Activated naive CD4-positive, alpha-beta T cell treated with anti-CD3 and anti-CD28 coated beads, Interleukin-2, amount 50 U/mL, for 72 hours (primary cell): ENCODE results near the gene NUP155. TPM values are rescaled to one million over a fixed set of nuclear protein-coding genes. Genes with fewer than 3 reads are reported as not detected.
"Not testable (repeated sequence)": the region's sequence is repeated elsewhere in the genome, so short reads cannot be mapped to it uniquely, and the experiment has no call there.

Source experiments
- ATAC-seq, 2 donors: fragments of 150-1000 bp; cut with Tn5 transposase; 2 replicates each; pipeline ENCODE4 v1.10.0; 2021; ENCODE audit warnings: mild to moderate bottlenecking in 2 of 2, moderate library complexity in 2 of 2
- DNase-seq, 2 donors: peaks; one replicate each; pipeline ENCODE4 v3.0.0; 2021 to 2022; ENCODE audit warnings: low spot score in 2 of 2
- H3K27ac Mint-ChIP-seq, 2 donors: one replicate each; pipeline ENCODE4 v1.8.0; 2022; ENCODE audit warnings: mild to moderate bottlenecking in 2 of 2, mixed read lengths in 2 of 2
- H3K36me3 Mint-ChIP-seq, 2 donors: one replicate each; pipeline ENCODE4 v1.8.0; 2022; ENCODE audit warnings: mixed read lengths in 2 of 2
- H3K9me3 Mint-ChIP-seq, 2 donors: one replicate each; pipeline ENCODE4 v1.8.0; 2022; ENCODE audit warnings: mixed read lengths in 2 of 2
- total RNA-seq, 2 donors: library from RNA; stranded (reverse); gene quantifications; one replicate each; pipeline ENCODE4 v1.2.3, GENCODE V29; 2022

The NUP155 gene
- total RNA-seq: 10 to 100 TPM; 78.4 to 90.6 TPM

GRCh38 chr5:37370864-37371726 lies at the start of gene NUP155:
TSS of gene NUP155 (minus strand) at chr5:37371106. CDS start at chr5:37370977, 129 bp downstream.
- ATAC-seq (peak; percentile 96 to 98), DNase-seq (peak; percentile 83 to 89)
- H3K36me3 Mint-ChIP-seq: peaks cover 24 to 25% of the 10 kb centered on the region in 2 donors
- H3K27ac Mint-ChIP-seq: peak within 1 kb of the TSS; percentile 92 to 98
- H3K9me3 Mint-ChIP-seq: no peaks in the 10 kb centered on the region

GRCh38 chr5:37417347-37417746 lies 46.4 kb upstream of the NUP155 start:
- Mint-ChIP-seq H3K9me3 (no peaks in the 10 kb centered on the region), H3K27ac (no peak overlapping the region), H3K36me3 (no peaks in the 10 kb centered on the region)
- DNase-seq (no peak), ATAC-seq (no peak)

- ATAC-seq, H3K9me3 Mint-ChIP-seq, H3K27ac Mint-ChIP-seq: not testable (repeated sequence)
Measured at GRCh38 chr5:37415456-37415855, 44.5 kb upstream of the NUP155 start.

GRCh38 chr5:37412515-37412914 lies 41.6 kb upstream of the NUP155 start:
- Mint-ChIP-seq H3K27ac (no peak overlapping the region), H3K9me3 (no peaks in the 10 kb centered on the region), H3K36me3 (no peaks in the 10 kb centered on the region)
- peak in 1 of 2 donors; percentile 13 for ATAC-seq
- DNase-seq: no peak

More at GRCh38 chr5:37415456-37415855, 44.5 kb upstream of the NUP155 start:
- DNase-seq, H3K36me3 Mint-ChIP-seq: not testable (repeated sequence)

GRCh38 chr5:37400501-37400900 lies 29.6 kb upstream of the NUP155 start:
- ATAC-seq (no peak), DNase-seq (no peak)
- no peaks in the 10 kb centered on the region for H3K9me3 Mint-ChIP-seq
- no peak overlapping the region for H3K27ac Mint-ChIP-seq
- H3K36me3 Mint-ChIP-seq: peaks cover 0 to 6% of the 10 kb centered on the region in 2 donors

GRCh38 chr5:37396352-37396751 lies 25.4 kb upstream of the NUP155 start:
- Mint-ChIP-seq H3K9me3 (no peaks in the 10 kb centered on the region), H3K36me3 (peaks cover 0 to 6% of the 10 kb centered on the region in 2 donors), H3K27ac (no peak overlapping the region)
- DNase-seq (no peak), ATAC-seq (no peak)

GRCh38 chr5:37391591-37391990 lies 20.7 kb upstream of the NUP155 start:
- no peak overlapping the region for H3K27ac Mint-ChIP-seq
- ATAC-seq (no peak), DNase-seq (no peak)
- no peaks in the 10 kb centered on the region for H3K9me3 Mint-ChIP-seq
- H3K36me3 Mint-ChIP-seq: peaks cover 0 to 6% of the 10 kb centered on the region in 2 donors

GRCh38 chr5:37379100-37379628 lies 8.3 kb upstream of the NUP155 start, which contains the start of gene WDR70:
TSS of gene WDR70 (plus strand) at chr5:37379318. CDS start at chr5:37379368, 50 bp downstream.
- peak within 1 kb of the TSS; percentile 86 for H3K27ac Mint-ChIP-seq
- DNase-seq (peak; percentile 78), ATAC-seq (peak; percentile 95 to 99)
- not testable (repeated sequence) for H3K9me3 Mint-ChIP-seq, H3K36me3 Mint-ChIP-seq

GRCh38 chr5:37378066-37378465 lies 7.2 kb upstream of the NUP155 start:
- peak overlapping the region in 1 of 2 donors; percentile 86 for H3K27ac Mint-ChIP-seq

GRCh38 chr5:37375091-37375490 lies 4.2 kb upstream of the NUP155 start:
- peaks cover 7 to 15% of the 10 kb centered on the region in 2 donors for H3K36me3 Mint-ChIP-seq

More at GRCh38 chr5:37378066-37378465, 7.2 kb upstream of the NUP155 start:
- not testable (repeated sequence) for DNase-seq, H3K36me3 Mint-ChIP-seq, H3K9me3 Mint-ChIP-seq, ATAC-seq

GRCh38 chr5:37370550-37370863 lies 399 bp downstream of the NUP155 start:
- DNase-seq (no peak), ATAC-seq (peak in 1 of 2 donors; percentile 54)
- Mint-ChIP-seq H3K27ac (peak overlapping the region; percentile 92 to 98), H3K36me3 (peaks cover 24 to 25% of the 10 kb centered on the region in 2 donors), H3K9me3 (no peaks in the 10 kb centered on the region)

More at GRCh38 chr5:37375091-37375490, 4.2 kb upstream of the NUP155 start:
- no peak overlapping the region for H3K27ac Mint-ChIP-seq
- H3K9me3 Mint-ChIP-seq: no peaks in the 10 kb centered on the region
- ATAC-seq (no peak), DNase-seq (no peak)

- DNase-seq (no peak), ATAC-seq (no peak)
- H3K9me3 Mint-ChIP-seq: no peaks in the 10 kb centered on the region
- no peak overlapping the region for H3K27ac Mint-ChIP-seq
- H3K36me3 Mint-ChIP-seq: no peaks in the 10 kb centered on the region
Measured at GRCh38 chr5:37355161-37355560, 15.7 kb downstream of the NUP155 start.

- peaks cover 5 to 14% of the 10 kb centered on the region in 2 donors for H3K36me3 Mint-ChIP-seq
- not testable (repeated sequence) for DNase-seq, H3K9me3 Mint-ChIP-seq, H3K27ac Mint-ChIP-seq, ATAC-seq
Measured at GRCh38 chr5:37342741-37343140, 28.2 kb downstream of the NUP155 start.

- DNase-seq, ATAC-seq: not testable (repeated sequence)
Measured at GRCh38 chr5:37334754-37335153, 36.2 kb downstream of the NUP155 start.

GRCh38 chr5:37326536-37326935 lies 44.4 kb downstream of the NUP155 start:
- no peak for ATAC-seq
- peaks cover 10 to 11% of the 10 kb centered on the region in 2 donors for H3K36me3 Mint-ChIP-seq
- H3K27ac Mint-ChIP-seq: no peak overlapping the region

More at GRCh38 chr5:37334754-37335153, 36.2 kb downstream of the NUP155 start:
- H3K9me3 Mint-ChIP-seq, H3K36me3 Mint-ChIP-seq, H3K27ac Mint-ChIP-seq: not testable (repeated sequence)

GRCh38 chr5:37323607-37324006 lies 47.3 kb downstream of the NUP155 start:
- DNase-seq (no peak), ATAC-seq (no peak)
- Mint-ChIP-seq H3K27ac (no peak overlapping the region), H3K9me3 (no peaks in the 10 kb centered on the region), H3K36me3 (peaks cover 11 to 24% of the 10 kb centered on the region in 2 donors)

More at GRCh38 chr5:37326536-37326935, 44.4 kb downstream of the NUP155 start:
- DNase-seq: no peak
- no peaks in the 10 kb centered on the region for H3K9me3 Mint-ChIP-seq

GRCh38 chr5:37319037-37319782 lies 51.7 kb downstream of the NUP155 start:
- ATAC-seq: no peak
- peaks cover 23 to 27% of the 10 kb centered on the region in 2 donors for H3K36me3 Mint-ChIP-seq

More at GRCh38 chr5:37319037-37319782, 51.7 kb downstream of the NUP155 start:
- H3K27ac Mint-ChIP-seq: peak overlapping the region in 1 of 2 donors; percentile 45
- no peaks in the 10 kb centered on the region for H3K9me3 Mint-ChIP-seq
- DNase-seq: no peak
